ENCODE data around the gene WDR35.
A peak's percentile ranks its signal among the peaks of the same experiment; 100 is the strongest.
"Not testable (repeated sequence)": the region's sequence is repeated elsewhere in the genome, so short reads cannot be mapped to it uniquely, and the experiment has no call there.

The WDR35 gene

GRCh38 chr2:19936203-19936602, 53.7 kb downstream of the WDR35 start:
- no peak for DNase-seq

DNA sequence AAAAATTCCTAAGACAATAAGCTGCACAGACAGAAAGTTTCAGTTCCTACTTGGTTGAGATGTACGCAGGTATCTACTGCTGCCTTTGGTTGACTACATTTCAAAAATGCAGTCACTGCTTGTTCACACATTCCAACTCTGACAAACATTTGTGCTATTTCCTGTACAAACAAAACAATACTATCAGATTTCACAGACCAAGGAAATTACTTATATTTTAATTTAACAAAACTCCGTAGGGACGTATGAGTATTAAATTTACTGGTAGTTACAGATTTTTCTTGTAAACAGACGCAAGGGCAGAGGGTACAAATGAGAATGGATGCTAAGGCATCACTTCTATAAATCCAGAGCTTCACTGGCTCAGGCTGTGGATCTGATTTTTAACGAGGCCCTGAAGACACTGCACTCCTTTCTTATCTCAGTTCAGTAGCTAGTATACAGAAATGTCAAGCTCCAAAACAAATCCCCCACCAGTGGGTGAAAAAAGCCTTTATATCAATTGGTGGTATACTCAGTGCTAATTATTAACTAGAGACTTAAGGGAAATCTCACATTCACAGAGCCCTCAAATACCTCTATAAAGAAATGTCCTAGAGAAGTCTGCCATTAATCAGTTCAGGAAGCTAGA, 56.4 kb downstream of the WDR35 start:
- DNase-seq, result no peak

GRCh38 chr2:19932928-19933327, 57.0 kb downstream of the WDR35 start:
- DNase-seq, result no peak

- DNase-seq, result no peak
These were observed 60.7 kb downstream of the WDR35 start for GRCh38 chr2:19929226-19929625.

DNA sequence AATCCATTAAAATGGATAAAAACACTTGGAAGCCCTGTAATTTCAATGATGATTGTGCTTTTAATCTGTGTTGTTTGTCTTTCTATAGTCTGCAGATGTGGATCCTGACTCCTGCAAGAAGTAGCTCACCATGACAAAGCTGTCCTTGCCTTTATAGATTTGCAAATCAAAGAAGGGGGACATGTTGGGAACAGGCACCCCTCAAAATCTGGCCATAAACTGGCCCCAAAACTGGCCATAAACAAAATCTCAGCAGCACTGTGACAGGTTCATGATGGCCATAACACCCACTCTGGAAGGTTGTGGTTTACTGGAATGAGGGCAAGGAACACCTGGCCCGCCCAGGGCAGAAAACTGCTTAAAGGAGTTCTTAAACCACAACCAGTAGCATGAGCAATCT, 62.1 kb downstream of the WDR35 start:
- DNase-seq, result not testable (repeated sequence)

DNA sequence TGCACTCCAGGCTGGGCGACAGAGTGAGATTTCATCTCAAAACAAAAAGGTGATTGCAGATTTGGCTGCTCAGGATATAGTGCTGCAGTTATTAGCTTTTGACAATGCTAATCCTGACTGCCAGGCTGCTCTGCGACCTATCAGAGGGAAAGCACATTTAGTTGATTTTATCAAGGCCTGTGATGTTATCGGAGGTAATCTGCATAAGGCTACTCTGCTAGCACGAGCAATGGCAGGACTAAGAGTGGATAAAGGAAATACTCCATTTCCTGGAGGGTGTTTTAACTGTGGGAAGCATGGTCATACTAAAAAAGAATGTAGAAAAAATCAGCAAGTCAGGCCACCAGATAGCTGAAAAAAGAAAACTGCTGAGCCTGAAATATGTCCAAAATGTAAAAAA, 65.4 kb downstream of the WDR35 start:
- not testable (repeated sequence) for DNase-seq

- DNase-seq, result not testable (repeated sequence)
These were observed 67.7 kb downstream of the WDR35 start for GRCh38 chr2:19922188-19922587.

DNA sequence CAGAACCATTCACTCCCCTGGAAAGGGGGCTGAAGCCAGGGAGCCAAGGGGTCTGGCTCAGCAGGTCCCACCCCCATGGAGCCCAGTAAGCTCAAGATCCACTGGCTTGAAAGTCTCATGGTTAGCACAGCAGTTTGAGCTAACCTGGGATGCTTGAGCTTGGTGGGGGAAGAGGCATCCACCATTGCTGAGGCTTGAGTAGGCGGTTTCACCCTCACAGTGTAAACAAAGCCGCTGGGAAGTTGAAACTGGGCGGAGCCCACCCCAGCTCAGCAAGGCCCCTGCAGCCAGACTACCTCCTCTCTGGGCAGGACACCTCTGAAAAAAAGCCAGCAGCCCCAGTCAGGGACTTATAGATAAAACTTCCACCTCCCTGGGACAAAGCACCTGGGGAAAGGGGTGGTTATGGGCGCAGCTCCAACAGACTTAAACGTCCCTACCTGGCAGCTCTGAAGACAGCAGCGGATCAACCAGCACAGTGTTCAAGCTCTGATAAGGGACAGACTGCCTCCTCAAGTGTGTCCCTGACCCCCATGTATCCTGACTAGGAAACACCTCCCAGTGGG, 73.4 kb downstream of the WDR35 start:
- no peak for DNase-seq

GRCh38 chr2:19914266-19914975, 75.5 kb downstream of the WDR35 start:
- no peak for DNase-seq

DNA sequence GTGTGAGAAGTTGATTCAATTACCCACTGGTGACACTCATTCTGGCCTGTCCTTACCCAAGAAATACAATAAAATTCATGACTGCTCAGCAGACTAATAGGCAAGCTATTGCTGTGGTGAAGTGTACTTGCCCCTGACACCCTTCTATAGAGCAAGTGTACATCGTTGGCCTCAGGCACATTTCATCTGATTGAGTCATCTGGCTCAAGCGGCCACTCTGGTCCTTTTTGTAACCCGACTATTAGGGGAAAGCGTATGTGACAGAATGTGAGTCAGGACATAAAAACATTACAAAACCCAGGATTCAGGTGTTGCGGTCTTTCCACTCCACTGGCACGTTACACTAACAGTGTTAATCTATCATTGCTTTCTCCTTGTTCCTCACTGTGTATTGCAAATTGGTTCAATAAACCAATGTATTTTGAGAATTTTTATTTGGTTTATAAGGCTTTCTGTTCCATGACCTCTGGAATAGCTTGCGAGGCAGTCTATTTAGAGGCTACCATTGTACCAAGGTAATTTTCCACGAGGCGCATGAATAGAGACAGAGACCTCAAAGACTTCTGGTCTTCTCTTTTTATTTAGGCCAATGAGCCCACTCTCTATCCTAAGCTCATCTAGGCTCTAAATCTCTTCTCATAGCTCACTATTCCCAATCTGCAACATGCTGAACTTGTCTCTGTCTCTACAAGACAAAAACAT, 77.9 kb downstream of the WDR35 start:
- DNase-seq, result no peak

DNA sequence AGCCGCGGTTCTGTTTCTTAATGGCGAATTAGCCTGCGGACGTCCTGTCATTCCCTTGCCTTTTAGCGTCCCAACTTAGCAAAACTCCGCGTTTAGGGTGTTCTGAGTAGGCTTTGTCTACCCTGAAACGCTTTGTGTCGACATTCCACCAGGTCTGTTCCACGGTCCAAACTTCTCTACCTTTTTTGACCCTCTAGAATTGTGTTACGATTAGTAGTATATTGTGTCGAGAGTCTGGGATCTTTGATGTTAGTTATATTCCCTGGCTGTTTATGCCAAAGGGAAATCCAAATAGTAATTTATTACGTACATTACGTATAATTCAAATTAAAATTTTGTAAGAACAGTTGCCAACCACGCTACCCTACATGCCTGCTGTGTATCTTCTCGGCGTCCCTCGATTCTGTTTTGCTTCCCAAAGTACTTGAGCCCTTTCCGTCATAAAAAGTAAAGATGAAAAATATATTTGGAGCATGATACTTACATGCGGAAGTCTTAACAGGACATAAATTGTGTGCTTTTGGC, 87.6 kb downstream of the WDR35 start:
- DNase-seq, result no peak

- DNase-seq, result peak; percentile 94
These were observed 88.3 kb downstream of the WDR35 start, which contains the start of gene TTC32 for GRCh38 chr2:19901442-19902215. TSS of gene TTC32 (minus strand) at chr2:19901983. CDS start at chr2:19901854, 129 bp downstream.

DNA sequence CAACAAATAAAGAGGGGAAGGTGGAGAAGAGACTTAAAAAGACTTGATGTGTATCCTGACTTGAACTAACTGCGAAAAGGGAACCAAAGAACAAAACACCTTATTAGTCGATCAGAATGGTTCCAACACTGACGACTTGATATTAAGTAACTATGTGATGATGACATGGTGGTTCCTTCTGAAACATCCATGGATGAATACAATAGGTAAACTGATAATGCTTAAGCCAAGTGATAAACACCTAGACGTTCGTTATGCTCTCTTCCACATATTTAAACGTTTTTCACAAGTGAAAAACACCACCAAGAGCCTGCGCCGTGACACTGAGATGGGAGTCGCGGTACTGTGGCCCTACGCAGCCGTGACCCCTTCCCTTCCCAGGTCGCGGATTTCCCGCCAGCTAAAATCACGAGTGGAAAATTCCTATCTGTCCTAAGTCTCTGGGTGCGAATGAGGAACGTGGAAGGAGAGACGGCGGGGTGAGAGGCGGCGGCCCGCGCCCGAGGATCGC, 88.9 kb downstream of the WDR35 start:
- no peak for DNase-seq

GRCh38 chr2:19899985-19900930, 89.6 kb downstream of the WDR35 start:
- peak; percentile 24 for DNase-seq

DNA sequence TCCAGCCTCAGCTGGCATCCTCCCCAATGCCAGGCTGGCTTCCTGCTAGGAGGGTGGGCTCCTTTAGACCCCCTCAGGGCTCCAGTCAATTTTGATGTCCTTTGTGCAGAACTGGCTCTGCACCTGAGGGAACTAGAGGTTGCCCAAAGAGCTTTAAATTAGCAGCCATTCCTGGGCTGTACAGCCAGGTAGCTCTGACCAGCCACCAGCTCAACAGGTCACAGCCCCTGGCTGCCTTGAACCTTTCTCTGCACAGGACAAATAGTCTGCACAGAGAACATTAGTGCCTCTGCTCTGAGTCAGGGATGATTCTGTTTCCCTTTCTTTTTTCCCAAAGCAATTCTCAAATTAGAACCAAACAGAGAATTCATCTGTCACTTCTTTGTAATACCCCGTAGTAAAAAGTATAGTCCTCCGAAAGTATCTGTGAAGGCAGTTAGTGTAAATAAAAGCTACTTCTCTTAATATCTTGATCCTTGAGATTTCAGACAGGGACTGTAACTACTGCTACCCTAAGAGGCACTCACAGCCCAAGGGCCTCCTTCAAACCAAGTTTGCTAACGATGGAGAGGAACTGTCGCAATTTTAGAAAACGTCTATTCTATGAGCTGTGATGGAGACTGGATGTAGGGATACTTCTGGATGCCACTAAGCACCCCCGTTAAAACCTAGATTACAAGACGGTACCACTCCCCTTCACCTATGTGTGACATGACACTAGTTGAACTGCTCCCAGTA, 91.1 kb downstream of the WDR35 start:
- DNase-seq, result no peak

GRCh38 chr2:19897623-19898245, 92.2 kb downstream of the WDR35 start:
- no peak for DNase-seq

GRCh38 chr2:19895535-19895934, 94.4 kb downstream of the WDR35 start:
- DNase-seq, result no peak

DNA sequence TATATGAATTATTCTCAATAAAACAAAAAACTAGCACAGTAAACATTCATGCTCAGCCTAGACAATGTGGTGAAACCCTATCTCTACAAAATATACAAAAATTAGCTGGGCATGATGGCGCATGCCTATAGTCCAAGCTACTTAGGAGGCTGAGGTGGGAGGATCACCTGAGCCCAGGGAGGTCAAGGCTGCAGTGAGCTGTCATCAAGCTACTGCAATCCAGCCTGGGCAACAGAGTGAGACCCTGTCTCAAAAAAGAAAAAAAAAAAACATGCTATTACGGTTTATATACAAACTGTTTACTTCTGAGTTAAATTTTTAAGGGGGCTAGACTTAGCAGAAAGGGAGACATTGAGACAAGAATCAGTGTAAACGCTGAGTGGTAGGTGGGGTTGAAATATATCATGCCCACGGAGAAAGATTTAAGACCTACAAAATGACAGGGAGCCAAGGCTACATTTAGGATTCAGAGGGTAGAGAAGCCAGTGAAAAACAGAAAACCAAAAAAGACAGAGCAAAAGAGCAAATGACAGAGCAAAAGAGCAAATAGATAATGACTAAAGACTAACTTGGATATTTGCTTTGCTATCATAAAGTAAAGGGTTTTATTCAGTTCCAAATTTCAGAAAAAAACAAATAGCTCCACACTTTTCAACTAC, 95.6 kb downstream of the WDR35 start:
- no peak for DNase-seq

GRCh38 chr2:19893520-19894133, 96.3 kb downstream of the WDR35 start:
- DNase-seq, result no peak
